Neural cell (in vitro differentiated cells): ENCODE measurements around the gene GRK1. TPM values are rescaled to one million over a fixed set of nuclear protein-coding genes. Genes with fewer than 3 reads are reported as not detected.

ENCODE experiments used
- H2AFZ ChIP-seq: fragments of 200-600, 300-800 bp; sonication (generic), shearing (Covaris generic); 2 replicates; pipeline ENCODE4 v1.6.0; 2014; ENCODE audit warnings: low read depth, mild to moderate bottlenecking, antibody characterized with exemption, low read length, moderate library complexity
- H3F3A ChIP-seq: fragments of 200-600 bp; shearing (Covaris generic); 2 replicates; pipeline ENCODE4 v1.6.1; 2016; ENCODE audit warnings: mild to moderate bottlenecking, moderate library complexity, mixed read lengths, antibody characterized with exemption, low read length; ENCODE audit not compliant: insufficient read depth, poor library complexity, severe bottlenecking
- H3K27ac ChIP-seq: fragments of 200-600, 300-800 bp; sonication (generic), shearing (Covaris generic); 2 replicates; pipeline ENCODE4 v1.5.1; 2014; ENCODE audit warnings: mild to moderate bottlenecking, low read length, moderate library complexity
- H3K27me3 ChIP-seq: fragments of 300-800, 200-600 bp; sonication (generic), shearing (Covaris generic); 2 replicates; pipeline ENCODE4 v1.6.0; 2014; ENCODE audit warnings: mild to moderate bottlenecking, low read depth, low read length, moderate library complexity; ENCODE audit not compliant: insufficient read depth
- H3K36me3 ChIP-seq: fragments of 300-800, 200-600 bp; sonication (generic), shearing (Covaris generic); 2 replicates; pipeline ENCODE4 v1.5.1; 2014; ENCODE audit warnings: mild to moderate bottlenecking, antibody characterized with exemption, low read length, moderate library complexity; ENCODE audit not compliant: insufficient read depth
- H3K4me2 ChIP-seq: fragments of 300-800, 200-600 bp; sonication (generic), shearing (Covaris generic); 2 replicates; pipeline ENCODE4 v1.6.0; 2014; ENCODE audit warnings: mild to moderate bottlenecking, low read length
- H3K4me3 ChIP-seq: fragments of 300-800, 200-600 bp; sonication (generic), shearing (Covaris generic); 2 replicates; pipeline ENCODE4 v1.5.1; 2014; ENCODE audit warnings: mild to moderate bottlenecking, low read length, moderate library complexity
- H3K79me2 ChIP-seq: fragments of 200-600 bp; shearing (Covaris generic); replicated peaks from 2 replicates; pipeline ENCODE4 v1.6.0; 2014; ENCODE audit warnings: mild to moderate bottlenecking, low read length, moderate library complexity; ENCODE audit not compliant: insufficient read depth
- H3K9ac ChIP-seq: fragments of 300-800, 200-600 bp; sonication (generic), shearing (Covaris generic); 2 replicates; pipeline ENCODE4 v1.6.1; 2016; ENCODE audit warnings: mild to moderate bottlenecking, low read length, mixed read lengths
- H3K9me2 ChIP-seq: fragments of 200-600 bp; shearing (Covaris generic); 2 replicates; pipeline ENCODE4 v1.6.1; 2016; ENCODE audit warnings: mild to moderate bottlenecking, low read length, mixed read lengths; ENCODE audit not compliant: insufficient read depth
- H3K9me3 ChIP-seq: fragments of 200-600, 300-800 bp; sonication (generic), shearing (Covaris generic); 2 replicates; pipeline ENCODE4 v1.6.1; 2016; ENCODE audit warnings: mild to moderate bottlenecking, mixed run types, low read length, moderate library complexity, mixed read lengths
- H4K20me1 ChIP-seq: fragments of 200-600 bp; shearing (Covaris generic); 2 replicates; pipeline ENCODE4 v1.6.1; 2016; ENCODE audit warnings: mild to moderate bottlenecking, mixed run types; ENCODE audit not compliant: insufficient read depth
- EP300 ChIP-seq: fragments of 450-650 bp; conservative IDR thresholded peaks from 2 replicates; pipeline ENCODE4 v1.6.1; 2014; ENCODE audit warnings: antibody characterized with exemption, mild to moderate bottlenecking, moderate library complexity; ENCODE audit not compliant: poor library complexity, severe bottlenecking
- EZH2 ChIP-seq: fragments of 200-600, 300-800 bp; shearing (Covaris generic), sonication (generic); IDR thresholded peaks from 2 replicates; pipeline ENCODE4 v1.6.1; 2014; ENCODE audit warnings: antibody characterized with exemption, low read length, borderline replicate concordance, mild to moderate bottlenecking; ENCODE audit not compliant: insufficient read depth, poor library complexity, severe bottlenecking
- MXI1 ChIP-seq: fragments of 450-650 bp; conservative IDR thresholded peaks from 2 replicates; pipeline ENCODE4 v1.6.1; 2014; ENCODE audit warnings: antibody characterized with exemption, mild to moderate bottlenecking; ENCODE audit not compliant: poor library complexity, severe bottlenecking
- POLR2AphosphoS5 ChIP-seq: IDR thresholded peaks from 2 replicates; pipeline ENCODE4 v1.6.1; 2012
- RAD21 ChIP-seq: fragments of 450-650 bp; conservative IDR thresholded peaks from 2 replicates; pipeline ENCODE4 v1.6.1; 2014; ENCODE audit warnings: antibody characterized with exemption, mild to moderate bottlenecking, moderate library complexity
- SMC3 ChIP-seq: fragments of 450-650 bp; conservative IDR thresholded peaks from 2 replicates; pipeline ENCODE4 v1.6.1; 2014; ENCODE audit warnings: antibody characterized with exemption, mild to moderate bottlenecking, moderate library complexity; ENCODE audit not compliant: poor library complexity
- TAF1 ChIP-seq: IDR thresholded peaks from 2 replicates; pipeline ENCODE4 v1.6.1; 2012; ENCODE audit warnings: low read depth
- polyA plus RNA-seq: library from polyadenylated mRNA; depleted of rRNA; stranded (reverse); fragments of >200 nt; gene quantifications from 2 replicates; pipeline ENCODE4 v1.2.3, GENCODE V29; 2014
- TF ChIP-seq, protein P1 (sequence below): IDR thresholded peaks from 2 replicates; pipeline ENCODE4 v1.6.1; 2012; ENCODE audit warnings: borderline replicate concordance
- TF ChIP-seq, protein P2 (sequence below): fragments of 450-650 bp; IDR thresholded peaks from 2 replicates; pipeline ENCODE4 v1.5.1; 2014; ENCODE audit warnings: antibody characterized with exemption, mild to moderate bottlenecking, moderate library complexity; ENCODE audit not compliant: poor library complexity, severe bottlenecking

The GRK1 gene
- polyA plus RNA-seq, 1 donor from 2014 or later: 0.06 TPM

DNA sequence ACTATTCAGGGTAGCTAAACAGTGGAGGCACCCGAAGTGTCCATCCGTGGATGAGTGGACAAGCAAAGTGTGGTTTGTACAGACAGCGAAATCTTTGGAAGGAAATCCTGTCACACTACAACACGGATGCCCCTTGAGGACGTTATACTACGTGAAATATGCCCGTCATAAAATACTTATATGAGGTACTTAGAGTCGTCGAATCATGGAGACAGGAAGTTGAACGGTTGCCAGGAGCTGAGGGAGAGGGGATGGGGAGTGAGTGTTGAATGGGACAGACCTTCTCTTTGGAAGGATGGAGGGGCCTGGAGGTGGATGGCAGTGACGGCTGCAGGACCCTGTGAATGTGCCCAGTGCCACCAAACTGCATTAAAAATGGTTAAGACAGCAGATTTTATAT, 20.6 kb upstream of the GRK1 start:
- peaks cover 7% of the 10 kb centered on the region for H3K36me3 ChIP-seq
- no peak overlapping the region for H3K27ac ChIP-seq

DNA sequence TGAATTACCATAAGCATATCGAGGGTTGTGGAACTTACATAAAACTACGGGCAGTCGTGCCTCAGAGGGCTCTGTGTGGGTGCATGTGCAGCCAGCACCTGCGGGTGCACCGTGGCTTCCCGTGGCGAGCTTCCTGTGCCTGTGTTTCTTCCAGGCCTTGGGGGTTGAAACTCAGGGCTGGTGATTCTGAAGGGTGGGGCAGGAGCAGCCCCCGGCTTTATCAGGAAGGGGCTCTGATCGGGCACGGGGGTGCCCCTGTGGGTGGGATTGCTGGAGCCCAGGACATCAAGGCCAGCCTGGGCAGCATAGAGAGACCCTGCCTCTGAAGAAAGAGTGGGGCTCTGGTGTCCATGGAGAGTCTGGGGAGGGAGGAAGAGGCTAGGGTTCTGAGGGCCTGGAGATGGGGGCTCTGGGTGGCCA, 20.1 kb upstream of the GRK1 start:
- Histone ChIP-seq H4K20me1 (no peaks in the 10 kb centered on the region), H3K9me3 (no peaks in the 10 kb centered on the region), H3K36me3 (peaks cover 5% of the 10 kb centered on the region), H3K4me2 (no peak overlapping the region), H3K4me3 (no peak overlapping the region), H3F3A (no peaks in the 10 kb centered on the region), H3K9ac (no peak overlapping the region), H3K9me2 (no peaks in the 10 kb centered on the region), H3K27me3 (no peaks in the 10 kb centered on the region), H2AFZ (no peak overlapping the region), H3K27ac (no peak overlapping the region), H3K79me2 (no peaks in the 10 kb centered on the region)
- TF ChIP-seq MXI1: no peak
- TF ChIP-seq EZH2: no peak
- no peak for TF ChIP-seq POLR2AphosphoS5
- TF ChIP-seq, protein P1, sequence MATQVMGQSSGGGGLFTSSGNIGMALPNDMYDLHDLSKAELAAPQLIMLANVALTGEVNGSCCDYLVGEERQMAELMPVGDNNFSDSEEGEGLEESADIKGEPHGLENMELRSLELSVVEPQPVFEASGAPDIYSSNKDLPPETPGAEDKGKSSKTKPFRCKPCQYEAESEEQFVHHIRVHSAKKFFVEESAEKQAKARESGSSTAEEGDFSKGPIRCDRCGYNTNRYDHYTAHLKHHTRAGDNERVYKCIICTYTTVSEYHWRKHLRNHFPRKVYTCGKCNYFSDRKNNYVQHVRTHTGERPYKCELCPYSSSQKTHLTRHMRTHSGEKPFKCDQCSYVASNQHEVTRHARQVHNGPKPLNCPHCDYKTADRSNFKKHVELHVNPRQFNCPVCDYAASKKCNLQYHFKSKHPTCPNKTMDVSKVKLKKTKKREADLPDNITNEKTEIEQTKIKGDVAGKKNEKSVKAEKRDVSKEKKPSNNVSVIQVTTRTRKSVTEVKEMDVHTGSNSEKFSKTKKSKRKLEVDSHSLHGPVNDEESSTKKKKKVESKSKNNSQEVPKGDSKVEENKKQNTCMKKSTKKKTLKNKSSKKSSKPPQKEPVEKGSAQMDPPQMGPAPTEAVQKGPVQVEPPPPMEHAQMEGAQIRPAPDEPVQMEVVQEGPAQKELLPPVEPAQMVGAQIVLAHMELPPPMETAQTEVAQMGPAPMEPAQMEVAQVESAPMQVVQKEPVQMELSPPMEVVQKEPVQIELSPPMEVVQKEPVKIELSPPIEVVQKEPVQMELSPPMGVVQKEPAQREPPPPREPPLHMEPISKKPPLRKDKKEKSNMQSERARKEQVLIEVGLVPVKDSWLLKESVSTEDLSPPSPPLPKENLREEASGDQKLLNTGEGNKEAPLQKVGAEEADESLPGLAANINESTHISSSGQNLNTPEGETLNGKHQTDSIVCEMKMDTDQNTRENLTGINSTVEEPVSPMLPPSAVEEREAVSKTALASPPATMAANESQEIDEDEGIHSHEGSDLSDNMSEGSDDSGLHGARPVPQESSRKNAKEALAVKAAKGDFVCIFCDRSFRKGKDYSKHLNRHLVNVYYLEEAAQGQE: no peak
- no peak for TF ChIP-seq EP300
- TF ChIP-seq SMC3: no peak
- TF ChIP-seq, protein P2, sequence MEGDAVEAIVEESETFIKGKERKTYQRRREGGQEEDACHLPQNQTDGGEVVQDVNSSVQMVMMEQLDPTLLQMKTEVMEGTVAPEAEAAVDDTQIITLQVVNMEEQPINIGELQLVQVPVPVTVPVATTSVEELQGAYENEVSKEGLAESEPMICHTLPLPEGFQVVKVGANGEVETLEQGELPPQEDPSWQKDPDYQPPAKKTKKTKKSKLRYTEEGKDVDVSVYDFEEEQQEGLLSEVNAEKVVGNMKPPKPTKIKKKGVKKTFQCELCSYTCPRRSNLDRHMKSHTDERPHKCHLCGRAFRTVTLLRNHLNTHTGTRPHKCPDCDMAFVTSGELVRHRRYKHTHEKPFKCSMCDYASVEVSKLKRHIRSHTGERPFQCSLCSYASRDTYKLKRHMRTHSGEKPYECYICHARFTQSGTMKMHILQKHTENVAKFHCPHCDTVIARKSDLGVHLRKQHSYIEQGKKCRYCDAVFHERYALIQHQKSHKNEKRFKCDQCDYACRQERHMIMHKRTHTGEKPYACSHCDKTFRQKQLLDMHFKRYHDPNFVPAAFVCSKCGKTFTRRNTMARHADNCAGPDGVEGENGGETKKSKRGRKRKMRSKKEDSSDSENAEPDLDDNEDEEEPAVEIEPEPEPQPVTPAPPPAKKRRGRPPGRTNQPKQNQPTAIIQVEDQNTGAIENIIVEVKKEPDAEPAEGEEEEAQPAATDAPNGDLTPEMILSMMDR: no peak
- TF ChIP-seq RAD21: no peak
- TF ChIP-seq TAF1: no peak

More for the DNA sequence above, 20.6 kb upstream of the GRK1 start:
- Histone ChIP-seq H3K9ac (no peak overlapping the region), H3K27me3 (no peaks in the 10 kb centered on the region), H3K4me2 (no peak overlapping the region), H4K20me1 (no peaks in the 10 kb centered on the region), H3K9me2 (no peaks in the 10 kb centered on the region), H3K9me3 (no peaks in the 10 kb centered on the region), H3K79me2 (no peaks in the 10 kb centered on the region), H3K4me3 (no peak overlapping the region), H2AFZ (no peak overlapping the region), H3F3A (no peaks in the 10 kb centered on the region)
- TF ChIP-seq SMC3: no peak
- TF ChIP-seq TAF1: no peak
- TF ChIP-seq RAD21: no peak
- TF ChIP-seq EZH2: no peak
- TF ChIP-seq, protein P2: no peak
- no peak for TF ChIP-seq POLR2AphosphoS5
- TF ChIP-seq MXI1: no peak
- TF ChIP-seq, protein P1: no peak
- TF ChIP-seq EP300: no peak
